ENCODE measurements around the gene SLC25A4.

GRCh38 chr4:185108669-185109068 is 34.4 kb upstream of the SLC25A4 start:
- TF ChIP-seq CTCF (IDR thresholded peaks at IDR 0.05) (no peak), ZFX (IDR thresholded peaks at IDR 0.05; ENCODE audit: borderline replicate concordance) (no peak)

Measured in 22Rv1 (cell line).